H9 (cell line): ENCODE data around the gene BANF1. TPM values are rescaled to one million over a fixed set of nuclear protein-coding genes. Genes with fewer than 3 reads are reported as not detected.

Experiments used
- DNase-seq: peaks from one replicate; pipeline ENCODE4 v3.0.0-alpha.2; 2017
- H2AFZ ChIP-seq: one replicate; pipeline ENCODE4 v1.6.1; 2013; ENCODE audit warnings: mild to moderate bottlenecking, low read length, control low read depth, moderate library complexity
- H2AK5ac ChIP-seq: 2 replicates; pipeline ENCODE4 v1.6.1; 2013; ENCODE audit warnings: low read length, control low read depth, mixed read lengths; ENCODE audit not compliant: insufficient read length
- H2BK120ac ChIP-seq: one replicate; pipeline ENCODE4 v1.6.1; 2013; ENCODE audit warnings: low read depth, mild to moderate bottlenecking, low read length, control low read depth, inconsistent platforms; ENCODE audit not compliant: poor library complexity, severe bottlenecking
- H2BK12ac ChIP-seq: 2 replicates; pipeline ENCODE4 v1.6.1; 2013; ENCODE audit warnings: low read length, control low read depth, mixed read lengths, low read depth; ENCODE audit not compliant: insufficient read length
- H2BK15ac ChIP-seq: 2 replicates; pipeline ENCODE4 v1.6.1; 2013; ENCODE audit warnings: low read depth, low read length, control low read depth
- H2BK20ac ChIP-seq: one replicate; pipeline ENCODE4 v1.6.1; 2013; ENCODE audit warnings: low read depth, mild to moderate bottlenecking, low read length, control low read depth, inconsistent platforms; ENCODE audit not compliant: poor library complexity, severe bottlenecking
- H2BK5ac ChIP-seq: 2 replicates; pipeline ENCODE4 v1.6.1; 2013; ENCODE audit warnings: low read length, control low read depth, mixed read lengths; ENCODE audit not compliant: insufficient read length
- H3K14ac ChIP-seq: 2 replicates; pipeline ENCODE4 v1.6.1; 2013; ENCODE audit warnings: low read length, control low read depth; ENCODE audit not compliant: insufficient read depth
- H3K18ac ChIP-seq: 2 replicates; pipeline ENCODE4 v1.6.1; 2013; ENCODE audit warnings: low read depth, mild to moderate bottlenecking, mixed read lengths, low read length, control low read depth; ENCODE audit not compliant: insufficient read length
- H3K23ac ChIP-seq: 2 replicates; pipeline ENCODE4 v1.6.1; 2013; ENCODE audit warnings: low read length, control low read depth, mixed read lengths, low read depth; ENCODE audit not compliant: insufficient read length
- H3K23me2 ChIP-seq: 2 replicates; pipeline ENCODE4 v1.6.1; 2013; ENCODE audit warnings: low read depth, mild to moderate bottlenecking, mixed read lengths, low read length, control low read depth; ENCODE audit not compliant: insufficient read length, poor library complexity, severe bottlenecking
- H3K27ac ChIP-seq: 2 replicates; pipeline ENCODE4 v1.5.1; 2013; ENCODE audit warnings: low read length, control low read depth, mixed read lengths, low read depth; ENCODE audit not compliant: insufficient read length
- H3K27me3 ChIP-seq: 2 replicates; pipeline ENCODE4 v1.6.1; 2013; ENCODE audit warnings: low read length, control low read depth, inconsistent platforms; ENCODE audit not compliant: insufficient read depth
- H3K4ac ChIP-seq: 2 replicates; pipeline ENCODE4 v1.6.1; 2013; ENCODE audit warnings: low read depth, mild to moderate bottlenecking, control low read depth, inconsistent platforms, low read length, moderate library complexity
- H3K4me1 ChIP-seq: 2 replicates; pipeline ENCODE4 v1.6.1; 2013; ENCODE audit warnings: low read length, control low read depth, inconsistent platforms; ENCODE audit not compliant: insufficient read depth
- H3K4me2 ChIP-seq: 2 replicates; pipeline ENCODE4 v1.6.1; 2013; ENCODE audit warnings: low read length, control low read depth, mixed read lengths; ENCODE audit not compliant: insufficient read length, insufficient read depth
- H3K56ac ChIP-seq: 2 replicates; pipeline ENCODE4 v1.6.1; 2013; ENCODE audit warnings: low read depth, mild to moderate bottlenecking, mixed read lengths, low read length, control low read depth; ENCODE audit not compliant: insufficient read length
- H3K79me1 ChIP-seq: 2 replicates; pipeline ENCODE4 v1.6.1; 2013; ENCODE audit warnings: low read depth, mild to moderate bottlenecking, moderate library complexity, low read length, control low read depth, inconsistent platforms; ENCODE audit not compliant: insufficient read depth, poor library complexity, severe bottlenecking
- H3K79me2 ChIP-seq: 2 replicates; pipeline ENCODE4 v1.6.1; 2013; ENCODE audit warnings: low read length, control low read depth, inconsistent platforms; ENCODE audit not compliant: insufficient read depth
- H3K9ac ChIP-seq: 2 replicates; pipeline ENCODE4 v1.6.1; 2013; ENCODE audit warnings: low read length, control low read depth, mixed read lengths; ENCODE audit not compliant: insufficient read length; ENCODE audit errors: extremely low read depth
- H3K9me3 ChIP-seq: one replicate; pipeline ENCODE4 v1.6.1; 2013; ENCODE audit warnings: low read depth, low read length, inconsistent platforms; ENCODE audit not compliant: control insufficient read depth
- H3T11ph ChIP-seq: one replicate; pipeline ENCODE4 v1.6.1; 2013; ENCODE audit warnings: mild to moderate bottlenecking, low read length, control low read depth, inconsistent platforms
- H4K20me1 ChIP-seq: one replicate; pipeline ENCODE4 v1.6.1; 2013; ENCODE audit not compliant: control insufficient read depth, insufficient read length, insufficient read depth
- H4K5ac ChIP-seq: 2 replicates; pipeline ENCODE4 v1.6.1; 2013; ENCODE audit warnings: low read depth, mild to moderate bottlenecking, mixed read lengths, low read length, control low read depth; ENCODE audit not compliant: insufficient read length
- H4K8ac ChIP-seq: replicated peaks from 2 replicates; pipeline ENCODE4 v1.6.1; 2013; ENCODE audit warnings: low read length, control low read depth, mixed read lengths, low read depth; ENCODE audit not compliant: insufficient read length
- H4K91ac ChIP-seq: 2 replicates; pipeline ENCODE4 v1.6.1; 2013; ENCODE audit warnings: low read depth, mild to moderate bottlenecking, moderate library complexity, mixed read lengths, low read length, control low read depth; ENCODE audit not compliant: insufficient read length
- H3K27ac Mint-ChIP-seq, 3 experiments: 2 replicates in 2 of 3; 3 replicates in 1 of 3; pipeline ENCODE4 v1.8.0; 2020 to 2021; ENCODE audit warnings: mixed read lengths in 3 of 3, mild to moderate bottlenecking in 1 of 3, moderate library complexity in 1 of 3
- H3K27me3 Mint-ChIP-seq: 2 replicates; pipeline ENCODE4 v1.8.0; 2021; ENCODE audit warnings: low read depth, mild to moderate bottlenecking, moderate library complexity, mixed read lengths
- H3K36me3 Mint-ChIP-seq, 3 experiments: 2 replicates in 2 of 3; 3 replicates in 1 of 3; pipeline ENCODE4 v1.8.0; 2020 to 2021; ENCODE audit warnings: low read depth in 3 of 3, mixed read lengths in 3 of 3; ENCODE audit not compliant: insufficient read depth in 1 of 3
- H3K4me1 Mint-ChIP-seq, 2 experiments: 2 replicates each; pipeline ENCODE4 v1.8.0; 2020; ENCODE audit warnings: mixed read lengths in 2 of 2
- H3K4me3 Mint-ChIP-seq, 2 experiments: 2 replicates in 1 of 2; 3 replicates in 1 of 2; pipeline ENCODE4 v1.8.0; 2020 to 2021; ENCODE audit warnings: mild to moderate bottlenecking in 2 of 2, mixed read lengths in 2 of 2, moderate library complexity in 1 of 2
- H3K9me3 Mint-ChIP-seq, 2 experiments: 2 replicates in 1 of 2; 3 replicates in 1 of 2; pipeline ENCODE4 v1.8.0; 2020; ENCODE audit warnings: mild to moderate bottlenecking in 2 of 2, mixed read lengths in 2 of 2, moderate library complexity in 1 of 2
- CTCF ChIP-seq: fragments of 200-600 bp; sonication (generic); conservative IDR thresholded peaks from 3 replicates; pipeline ENCODE4 v1.8.0; 2021; ENCODE audit warnings: antibody characterized with exemption, mild to moderate bottlenecking
- WGBS: extraction: QIAGEN DNeasy Blood & Tissue Kit; methylation state at CpG from one replicate; pipeline ENCODE4 v1.1.7; 2013; ENCODE audit warnings: missing lambda C conversion rate, low lambda C conversion rate, mixed read lengths; ENCODE audit not compliant: insufficient read length; ENCODE audit errors: extremely low coverage; 5-methylcytosine and 5-hydroxymethylcytosine counted together
- total RNA-seq: library from RNA; stranded (reverse); gene quantifications from 2 replicates; pipeline ENCODE4 v1.2.1, GENCODE V29; 2021

Gene BANF1
- total RNA-seq, 1 experiment from 2014 or later: 346 TPM

GRCh38 chr11:66017321-66017720 is 15.0 kb downstream of the BANF1 start:
- H3K79me2 ChIP-seq: no peaks in the 10 kb centered on the region
- DNase-seq: no peak
- no peaks in the 10 kb centered on the region for H3K9me3 Mint-ChIP-seq
- no peak overlapping the region for H2BK12ac ChIP-seq
- no peaks in the 10 kb centered on the region for H3K9me3 ChIP-seq
- H3K36me3 Mint-ChIP-seq: no peaks in the 10 kb centered on the region; a peak in 1 of 7 replicates
- H3K27me3 Mint-ChIP-seq: peaks cover 14% of the 10 kb centered on the region
- H3K18ac ChIP-seq: no peak overlapping the region
- no peaks in the 10 kb centered on the region for H3K27me3 ChIP-seq
- no peak overlapping the region for H3K4me3 Mint-ChIP-seq
- no peak overlapping the region for H2AFZ ChIP-seq
- no CpG with 5 or more reads among the region's 4 CpGs for WGBS
- H3K23ac ChIP-seq: no peak overlapping the region
- H2BK120ac ChIP-seq: no peak overlapping the region
- no peak overlapping the region for H2BK20ac ChIP-seq
- H3K9ac ChIP-seq: no peak overlapping the region
- H3K56ac ChIP-seq: no peak overlapping the region
- H2AK5ac ChIP-seq: no peak overlapping the region
- no peak overlapping the region for H3K14ac ChIP-seq
- no peaks in the 10 kb centered on the region for H3K79me1 ChIP-seq
- no peak overlapping the region for H3K27ac Mint-ChIP-seq
- H3K4me1 ChIP-seq: no peaks in the 10 kb centered on the region
- H3K23me2 ChIP-seq: peaks cover 3% of the 10 kb centered on the region
- H3K4me1 Mint-ChIP-seq: peaks cover 0 to 2% of the 10 kb centered on the region in 2 experiments; a peak in 1 of 4 replicates
- no peak overlapping the region for H4K91ac ChIP-seq
- no peak overlapping the region for H3K4me2 ChIP-seq
- H3T11ph ChIP-seq: no peak overlapping the region
- no peak for TF ChIP-seq CTCF
- H3K27ac ChIP-seq: no peak overlapping the region
- no peak overlapping the region for H3K4ac ChIP-seq
- H4K5ac ChIP-seq: no peak overlapping the region
- no peak overlapping the region for H2BK15ac ChIP-seq
- no peak overlapping the region for H4K8ac ChIP-seq
- H2BK5ac ChIP-seq: no peak overlapping the region
- H4K20me1 ChIP-seq: no peaks in the 10 kb centered on the region
